ENCODE results near the gene ARMC12.

DNA sequence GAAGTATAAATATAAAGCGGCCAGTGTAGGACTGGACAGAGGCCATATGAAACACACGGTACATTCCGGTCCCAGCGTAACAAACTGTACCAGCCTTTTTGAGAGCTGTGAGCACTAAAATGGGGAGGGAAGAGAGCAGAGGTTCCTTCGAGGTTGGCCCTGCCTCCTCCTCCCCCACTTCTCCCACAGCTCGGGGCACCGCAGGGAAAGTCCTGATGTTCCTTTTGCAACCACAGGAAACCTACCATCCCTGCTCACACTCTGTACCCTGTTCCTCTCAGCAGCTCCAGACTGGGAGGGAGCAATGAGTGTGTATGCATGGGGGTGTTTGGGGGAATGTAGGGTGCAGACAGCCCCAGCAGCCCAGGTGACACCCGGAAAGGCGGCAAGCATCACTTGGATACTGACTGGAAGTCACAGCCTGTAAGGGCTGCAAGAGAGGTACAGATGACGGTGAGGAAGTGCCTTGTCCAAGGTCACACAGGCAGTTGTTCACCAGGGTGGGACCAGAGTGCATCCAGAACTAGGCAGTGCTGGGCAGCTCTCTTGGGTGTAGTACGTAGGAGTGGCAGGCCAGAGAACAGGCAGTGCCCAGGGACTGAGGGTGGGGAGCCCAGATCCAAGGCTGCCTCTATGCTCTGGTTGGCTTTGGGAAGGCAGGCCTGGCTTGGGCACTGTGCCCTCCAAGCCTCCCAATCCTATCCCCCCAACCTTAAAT is 11.0 kb upstream of the ARMC12 start:
- TF ChIP-seq POLR2A (IDR thresholded peaks at IDR 0.05) (peak in 2 of 4 donors; percentile 44 to 55), CTCF (IDR thresholded peaks at IDR 0.05) (peak in 1 of 6 experiments; percentile 7)

Measured in esophagus squamous epithelium (tissue), 4 donors.